A549 (cell line): ENCODE data around the gene SLC27A1.

Experiments used
- CBX2 ChIP-seq: fragments of 200-600 bp; sonication (generic); IDR thresholded peaks from 2 replicates; pipeline ENCODE4 v1.6.1; 2016; ENCODE audit warnings: low read depth, mild to moderate bottlenecking, borderline replicate concordance
- CHD4 ChIP-seq: fragments of 200-600 bp; sonication (generic); IDR thresholded peaks from 2 replicates; pipeline ENCODE4 v1.6.1; 2016; ENCODE audit warnings: antibody characterized with exemption, mild to moderate bottlenecking, borderline replicate concordance
- HDAC2 ChIP-seq: fragments of 200-600 bp; sonication (generic); IDR thresholded peaks from 2 replicates; pipeline ENCODE4 v1.6.1; 2016
- JUNB ChIP-seq: fragments of >200 bp; sonication (Bioruptor Twin); formaldehyde crosslinking; IDR thresholded peaks from 2 replicates; pipeline ENCODE4 v1.6.1; 2016
- MAZ ChIP-seq: fragments of 150-350 bp; IDR thresholded peaks from 2 replicates; pipeline ENCODE4 v1.6.1; 2014; ENCODE audit warnings: antibody characterized with exemption, low read depth, low read length, borderline replicate concordance
- MYC ChIP-seq: IDR thresholded peaks from 2 replicates; pipeline ENCODE4 v1.6.1; 2012; ENCODE audit warnings: mild to moderate bottlenecking, inconsistent platforms, low read length, improper control_type of control experiment, borderline replicate concordance
- POLR2A ChIP-seq: IDR thresholded peaks from 2 replicates; pipeline ENCODE4 v1.6.1; 2012; ENCODE audit warnings: mild to moderate bottlenecking, low read length
- TF ChIP-seq, protein P1 (sequence below): fragments of 150-350 bp; IDR thresholded peaks from 2 replicates; pipeline ENCODE4 v1.6.1; 2014; ENCODE audit warnings: low read depth, mild to moderate bottlenecking, low read length
- TF ChIP-seq, protein P2 (sequence below): fragments of >200 bp; sonication (Bioruptor Twin); formaldehyde crosslinking; IDR thresholded peaks from 3 replicates; pipeline ENCODE4 v1.5.1; 2016
- TF ChIP-seq, protein P3 (sequence below): IDR thresholded peaks from 2 replicates; pipeline ENCODE4 v1.6.1; 2012
- TF ChIP-seq, protein P4 (sequence below): fragments of 250-450 bp; sonication (Bioruptor Pico); IDR thresholded peaks from 2 replicates; pipeline ENCODE4 v1.5.0; 2021; ENCODE audit warnings: mild to moderate bottlenecking, moderate library complexity, borderline replicate concordance
- TF ChIP-seq, protein P5 (sequence below): fragments of 450-650 bp; IDR thresholded peaks from 2 replicates; pipeline ENCODE4 v1.6.1; 2014; ENCODE audit warnings: antibody characterized with exemption

DNA sequence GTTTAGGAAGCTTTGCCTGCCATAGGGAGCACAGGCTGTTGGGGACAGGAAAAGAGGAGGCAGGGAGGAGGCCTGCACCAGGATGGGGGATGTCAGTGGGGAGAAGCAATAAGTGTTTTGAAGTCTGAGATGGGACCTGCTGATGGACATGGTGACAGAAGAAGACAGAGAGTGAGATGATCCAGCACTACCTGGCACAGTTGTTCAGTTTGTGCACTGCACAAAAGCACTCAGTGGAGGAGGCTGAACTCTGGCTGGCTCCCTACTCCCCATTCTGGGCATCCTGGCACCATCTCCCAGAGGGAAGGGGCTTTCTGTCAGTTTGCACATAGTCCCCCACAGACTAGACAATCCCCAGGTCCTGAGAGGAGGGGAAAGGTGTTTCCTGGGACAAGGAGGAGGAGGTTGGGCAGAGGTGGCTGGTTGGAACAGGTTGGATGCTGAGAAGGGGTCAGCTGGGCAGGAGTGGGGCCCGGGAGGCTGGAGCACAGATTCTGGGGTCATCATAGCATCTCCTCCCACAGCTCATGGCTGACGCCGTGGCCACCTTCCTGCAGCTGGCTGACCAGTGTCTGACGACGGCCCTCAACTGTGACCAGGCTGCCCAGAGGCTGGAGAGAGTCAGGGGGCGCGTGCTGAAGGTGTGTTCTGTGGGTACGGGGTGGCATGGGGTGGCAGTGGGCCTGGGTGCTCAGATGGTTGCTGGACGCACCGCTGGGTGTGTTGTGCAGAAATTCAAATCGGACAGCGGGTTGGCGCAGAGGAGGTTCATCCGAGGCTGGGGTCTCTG, 72.7 kb downstream of the SLC27A1 start:
- no peak for TF ChIP-seq JUNB
- TF ChIP-seq, protein P1, sequence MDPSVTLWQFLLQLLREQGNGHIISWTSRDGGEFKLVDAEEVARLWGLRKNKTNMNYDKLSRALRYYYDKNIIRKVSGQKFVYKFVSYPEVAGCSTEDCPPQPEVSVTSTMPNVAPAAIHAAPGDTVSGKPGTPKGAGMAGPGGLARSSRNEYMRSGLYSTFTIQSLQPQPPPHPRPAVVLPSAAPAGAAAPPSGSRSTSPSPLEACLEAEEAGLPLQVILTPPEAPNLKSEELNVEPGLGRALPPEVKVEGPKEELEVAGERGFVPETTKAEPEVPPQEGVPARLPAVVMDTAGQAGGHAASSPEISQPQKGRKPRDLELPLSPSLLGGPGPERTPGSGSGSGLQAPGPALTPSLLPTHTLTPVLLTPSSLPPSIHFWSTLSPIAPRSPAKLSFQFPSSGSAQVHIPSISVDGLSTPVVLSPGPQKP = no peak
- TF ChIP-seq, protein P2, sequence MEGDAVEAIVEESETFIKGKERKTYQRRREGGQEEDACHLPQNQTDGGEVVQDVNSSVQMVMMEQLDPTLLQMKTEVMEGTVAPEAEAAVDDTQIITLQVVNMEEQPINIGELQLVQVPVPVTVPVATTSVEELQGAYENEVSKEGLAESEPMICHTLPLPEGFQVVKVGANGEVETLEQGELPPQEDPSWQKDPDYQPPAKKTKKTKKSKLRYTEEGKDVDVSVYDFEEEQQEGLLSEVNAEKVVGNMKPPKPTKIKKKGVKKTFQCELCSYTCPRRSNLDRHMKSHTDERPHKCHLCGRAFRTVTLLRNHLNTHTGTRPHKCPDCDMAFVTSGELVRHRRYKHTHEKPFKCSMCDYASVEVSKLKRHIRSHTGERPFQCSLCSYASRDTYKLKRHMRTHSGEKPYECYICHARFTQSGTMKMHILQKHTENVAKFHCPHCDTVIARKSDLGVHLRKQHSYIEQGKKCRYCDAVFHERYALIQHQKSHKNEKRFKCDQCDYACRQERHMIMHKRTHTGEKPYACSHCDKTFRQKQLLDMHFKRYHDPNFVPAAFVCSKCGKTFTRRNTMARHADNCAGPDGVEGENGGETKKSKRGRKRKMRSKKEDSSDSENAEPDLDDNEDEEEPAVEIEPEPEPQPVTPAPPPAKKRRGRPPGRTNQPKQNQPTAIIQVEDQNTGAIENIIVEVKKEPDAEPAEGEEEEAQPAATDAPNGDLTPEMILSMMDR = no peak
- TF ChIP-seq CBX2 = no peak
- no peak for TF ChIP-seq MYC
- TF ChIP-seq HDAC2 = no peak
- TF ChIP-seq, protein P3, sequence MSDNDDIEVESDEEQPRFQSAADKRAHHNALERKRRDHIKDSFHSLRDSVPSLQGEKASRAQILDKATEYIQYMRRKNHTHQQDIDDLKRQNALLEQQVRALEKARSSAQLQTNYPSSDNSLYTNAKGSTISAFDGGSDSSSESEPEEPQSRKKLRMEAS = no peak
- TF ChIP-seq, protein P4, sequence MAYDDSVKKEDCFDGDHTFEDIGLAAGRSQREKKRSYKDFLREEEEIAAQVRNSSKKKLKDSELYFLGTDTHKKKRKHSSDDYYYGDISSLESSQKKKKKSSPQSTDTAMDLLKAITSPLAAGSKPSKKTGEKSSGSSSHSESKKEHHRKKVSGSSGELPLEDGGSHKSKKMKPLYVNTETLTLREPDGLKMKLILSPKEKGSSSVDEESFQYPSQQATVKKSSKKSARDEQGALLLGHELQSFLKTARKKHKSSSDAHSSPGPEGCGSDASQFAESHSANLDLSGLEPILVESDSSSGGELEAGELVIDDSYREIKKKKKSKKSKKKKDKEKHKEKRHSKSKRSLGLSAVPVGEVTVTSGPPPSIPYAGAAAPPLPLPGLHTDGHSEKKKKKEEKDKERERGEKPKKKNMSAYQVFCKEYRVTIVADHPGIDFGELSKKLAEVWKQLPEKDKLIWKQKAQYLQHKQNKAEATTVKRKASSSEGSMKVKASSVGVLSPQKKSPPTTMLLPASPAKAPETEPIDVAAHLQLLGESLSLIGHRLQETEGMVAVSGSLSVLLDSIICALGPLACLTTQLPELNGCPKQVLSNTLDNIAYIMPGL (CRISPR knock-in tag) = no peak
- no peak for TF ChIP-seq POLR2A
- no peak for TF ChIP-seq CHD4
- no peak for TF ChIP-seq MAZ
- TF ChIP-seq, protein P5, sequence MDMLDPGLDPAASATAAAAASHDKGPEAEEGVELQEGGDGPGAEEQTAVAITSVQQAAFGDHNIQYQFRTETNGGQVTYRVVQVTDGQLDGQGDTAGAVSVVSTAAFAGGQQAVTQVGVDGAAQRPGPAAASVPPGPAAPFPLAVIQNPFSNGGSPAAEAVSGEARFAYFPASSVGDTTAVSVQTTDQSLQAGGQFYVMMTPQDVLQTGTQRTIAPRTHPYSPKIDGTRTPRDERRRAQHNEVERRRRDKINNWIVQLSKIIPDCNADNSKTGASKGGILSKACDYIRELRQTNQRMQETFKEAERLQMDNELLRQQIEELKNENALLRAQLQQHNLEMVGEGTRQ = no peak
